Stimulated activated CD8-positive, alpha-beta memory T cell treated with anti-CD3 and anti-CD28 coated beads, Interleukin-7, amount 100 ng/mL, for 4 hours (primary cell): Measurements from ENCODE around the gene NHLH1.

Experiments used
- DNase-seq, 2 donors: peaks; one replicate each; pipeline ENCODE4 v3.0.0-alpha.2; 2020; ENCODE audit warnings: low read depth in 2 of 2

The NHLH1 gene

DNA sequence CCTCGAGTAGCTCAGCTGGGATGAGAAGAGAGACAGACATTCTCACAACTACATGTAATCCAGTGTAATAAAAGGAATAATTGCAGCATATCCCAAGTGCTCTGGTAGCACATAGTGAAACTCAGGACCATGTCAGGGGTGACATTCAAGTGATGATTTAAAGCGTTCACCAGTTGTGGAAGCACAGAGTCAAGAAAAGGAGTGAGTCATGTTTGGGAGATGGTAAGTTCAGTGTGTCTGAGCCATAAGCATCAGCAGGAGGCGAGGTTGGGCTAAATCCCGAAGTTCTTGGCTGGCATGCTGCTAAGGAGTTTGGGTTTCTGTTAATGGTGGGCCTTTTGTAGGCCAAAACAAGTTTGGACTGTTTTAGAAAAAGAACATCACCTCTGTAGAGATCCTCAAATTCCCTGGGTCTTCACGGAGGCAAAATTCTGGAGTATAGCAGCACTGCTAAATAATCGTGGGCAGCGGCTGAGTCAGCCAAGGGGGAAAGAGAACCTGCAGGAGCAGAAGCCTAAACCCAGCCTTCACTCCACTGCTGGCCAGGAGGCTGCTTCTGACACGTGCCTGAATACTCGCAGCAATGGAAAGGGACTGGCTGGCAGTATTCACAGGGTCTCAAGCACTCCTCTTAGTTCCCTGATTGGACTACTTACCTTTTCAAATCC lies 7.2 kb upstream of the NHLH1 start:
- no peak for DNase-seq

DNA sequence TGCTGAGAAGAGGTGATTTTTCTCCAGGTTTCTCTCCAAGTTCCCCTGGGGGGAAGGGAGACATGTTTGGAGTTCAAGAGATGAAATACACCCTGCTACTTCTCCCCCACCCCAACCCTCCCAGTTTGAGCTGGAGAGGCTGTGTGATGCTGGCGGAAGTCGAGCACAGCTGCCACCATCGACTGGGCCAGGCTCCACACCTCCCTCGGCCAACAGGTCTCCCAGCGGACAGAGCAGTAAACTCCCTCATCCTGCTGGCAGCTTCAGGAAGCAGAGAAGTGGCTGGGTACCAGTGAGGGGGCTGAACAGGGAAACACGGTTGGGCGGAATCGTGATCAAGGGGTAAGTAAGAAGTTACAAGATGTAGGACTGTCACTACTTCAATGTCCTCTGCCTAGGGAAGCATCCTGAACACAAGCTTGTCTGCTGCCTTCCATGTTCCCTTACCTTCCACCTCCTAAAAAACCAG lies 6.6 kb upstream of the NHLH1 start:
- no peak for DNase-seq

DNA sequence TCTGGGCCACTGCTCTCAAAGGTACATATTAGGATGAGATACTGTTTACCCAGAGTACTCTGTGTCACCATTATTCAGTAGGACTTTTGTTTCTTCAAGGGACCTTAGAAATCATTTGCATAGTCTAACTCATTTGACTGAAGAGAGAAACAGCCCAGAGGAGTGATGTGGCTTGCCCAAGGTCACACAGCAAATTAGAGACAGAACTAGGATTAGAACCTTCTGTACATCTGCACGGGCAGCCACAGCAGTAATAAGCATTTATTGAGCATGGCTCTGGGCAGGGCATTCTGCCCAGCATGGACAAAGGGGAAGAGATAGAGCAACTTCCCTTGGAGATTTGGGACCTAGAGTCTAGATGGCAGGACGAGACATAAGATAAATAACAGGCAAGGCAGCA lies 5.7 kb upstream of the NHLH1 start:
- no peak for DNase-seq

DNA sequence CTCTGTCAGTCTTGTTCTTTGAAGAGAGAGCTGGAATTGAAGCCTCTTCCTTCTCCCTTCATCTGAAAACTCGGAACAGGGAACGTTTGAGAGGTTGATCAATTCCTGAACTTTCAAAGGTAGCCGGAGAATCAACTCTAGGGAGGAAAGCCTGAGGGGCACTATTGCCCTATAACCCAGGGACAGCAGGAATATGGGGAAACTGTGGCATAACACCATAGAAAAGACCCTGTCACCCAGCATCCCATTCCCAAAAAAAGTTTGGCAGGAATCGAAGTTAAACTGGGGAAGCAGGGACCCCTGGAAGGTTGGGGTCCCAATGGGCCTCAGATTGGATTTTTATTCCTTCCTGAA lies 5.1 kb upstream of the NHLH1 start:
- no peak for DNase-seq

DNA sequence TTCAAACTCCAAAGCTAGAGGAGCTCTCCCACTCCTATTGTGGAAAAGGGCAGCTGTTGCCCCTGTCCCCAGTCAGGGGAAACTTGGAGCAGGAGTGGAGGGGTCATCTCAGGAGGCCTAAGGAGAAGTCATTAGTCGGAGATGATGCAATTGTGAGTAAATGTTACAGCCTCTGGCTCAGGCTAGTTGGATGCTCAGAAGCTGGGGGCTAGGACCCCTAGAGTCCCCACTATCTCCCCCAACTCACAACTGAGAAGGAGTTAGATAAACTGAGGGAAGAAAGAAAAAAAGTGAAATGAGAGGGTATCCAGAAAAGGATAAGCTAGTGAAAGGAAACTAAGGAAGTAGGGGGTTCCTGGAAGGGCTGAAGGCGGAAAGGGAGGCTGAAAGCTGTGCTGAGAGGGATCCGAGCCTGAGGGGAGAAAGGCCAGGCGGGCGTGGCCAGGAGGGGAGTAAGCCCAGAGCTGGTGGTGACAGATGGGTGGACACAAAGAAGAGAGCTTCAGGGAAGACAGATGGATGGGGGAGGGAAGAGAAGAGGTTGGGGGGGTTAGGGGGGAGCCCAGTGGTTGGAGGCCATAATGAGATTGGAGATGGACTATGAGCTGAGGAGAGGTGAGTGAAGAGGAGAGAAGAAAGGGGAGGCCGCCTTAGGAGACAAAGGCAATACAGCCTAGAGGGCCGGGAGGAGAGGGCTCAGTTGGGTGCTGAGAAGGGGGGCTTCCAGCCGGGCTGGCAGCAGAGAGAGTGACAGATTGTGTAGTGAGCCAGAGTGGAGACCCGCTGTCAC lies 4.5 kb upstream of the NHLH1 start:
- DNase-seq = no peak

DNA sequence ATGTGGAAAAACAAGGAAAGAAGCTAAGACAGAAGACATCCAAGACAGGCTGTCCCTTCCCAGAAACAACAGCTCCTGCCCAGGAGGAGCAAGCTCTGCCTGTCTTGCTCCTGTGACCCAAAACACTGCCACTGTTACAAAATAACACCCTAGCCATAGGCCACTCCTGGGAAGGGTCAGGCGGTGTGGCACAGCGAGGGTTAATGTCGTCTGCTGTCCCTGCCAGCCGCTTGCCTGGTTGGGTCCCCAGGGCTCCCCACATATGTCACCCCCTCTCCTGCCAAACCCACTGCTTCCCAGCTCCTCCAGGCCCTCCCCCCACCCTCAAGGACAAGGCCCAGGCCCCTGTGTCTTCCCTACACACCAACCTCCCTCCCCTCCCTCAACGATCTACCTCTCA lies 3.9 kb upstream of the NHLH1 start:
- no peak for DNase-seq

DNA sequence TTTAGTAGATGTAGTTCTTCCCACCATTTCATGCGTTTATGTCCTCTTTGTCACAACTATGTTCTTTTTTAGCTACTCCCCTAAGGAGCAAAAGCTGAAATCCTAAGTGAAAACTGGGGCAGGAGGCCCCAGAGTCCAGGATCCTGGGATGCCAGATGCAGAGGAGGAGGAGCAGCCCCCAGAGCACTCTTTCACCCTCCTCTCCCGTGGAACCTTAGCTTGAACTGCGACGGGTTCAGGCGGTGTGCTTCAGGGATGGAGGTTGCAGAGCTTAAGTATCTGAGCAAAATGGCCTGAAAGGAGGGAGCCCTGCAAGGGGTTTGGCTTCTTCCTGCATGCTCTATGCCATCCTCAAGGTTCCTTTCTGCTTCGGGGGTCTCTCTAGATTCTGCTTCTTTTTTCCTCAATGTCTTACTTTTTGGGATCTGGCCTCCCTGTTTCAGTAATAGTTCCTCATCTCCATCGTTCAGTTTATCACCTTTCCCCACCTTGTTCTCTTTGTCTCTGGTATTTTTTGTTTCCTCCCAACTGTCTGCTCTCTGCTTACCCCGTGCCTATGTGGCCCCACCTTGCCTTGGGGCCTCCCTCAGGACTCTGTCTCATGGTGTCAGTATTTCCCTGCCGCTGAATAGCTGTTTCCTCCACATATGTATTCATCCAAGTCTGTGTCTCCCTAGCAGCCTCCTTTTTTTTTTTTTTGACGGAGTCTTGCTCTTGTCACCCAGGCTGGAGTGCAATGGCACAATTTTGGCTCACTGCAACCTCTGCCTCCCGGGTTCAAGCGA lies 2.7 kb upstream of the NHLH1 start:
- DNase-seq = no peak

DNA sequence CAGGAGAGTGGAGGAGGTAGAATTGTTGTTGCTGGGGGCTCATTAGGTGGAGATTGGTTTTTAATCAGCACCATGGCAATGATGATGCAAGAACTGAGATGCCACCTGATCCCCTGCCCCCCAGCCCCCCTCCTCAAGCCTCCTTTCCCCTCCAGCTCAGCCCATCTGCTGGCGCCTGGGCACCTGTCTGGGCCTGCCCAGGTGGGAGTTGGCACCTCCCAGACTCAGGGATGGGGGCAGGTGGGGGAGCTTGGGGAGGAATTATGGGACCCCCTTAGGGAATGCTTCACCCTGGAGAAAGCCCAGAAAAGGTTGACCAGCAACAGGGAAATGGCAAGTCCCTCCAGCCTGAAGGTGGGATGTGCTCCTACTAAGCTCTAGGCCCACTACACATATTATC lies 1.5 kb upstream of the NHLH1 start:
- DNase-seq = no peak

DNA sequence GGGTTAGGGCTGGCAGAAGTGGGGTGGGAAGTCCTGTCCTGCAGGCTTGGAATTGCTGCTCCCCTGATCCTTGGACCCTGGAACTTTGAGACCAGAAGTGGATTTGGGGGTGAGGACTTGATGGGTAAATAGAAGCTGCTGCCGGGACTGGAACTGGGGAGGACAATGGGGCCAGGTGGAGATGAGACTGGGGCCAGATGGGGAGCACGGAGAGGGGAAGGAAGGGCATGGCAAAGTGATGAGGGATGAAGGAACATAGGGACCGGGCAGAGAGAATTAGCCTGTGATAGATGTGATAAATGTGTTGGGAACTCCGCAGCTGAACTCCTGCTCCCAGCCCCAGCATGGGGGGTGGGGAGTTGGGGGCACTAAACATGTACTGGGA lies 637 bp downstream of the NHLH1 start:
- DNase-seq = no peak

DNA sequence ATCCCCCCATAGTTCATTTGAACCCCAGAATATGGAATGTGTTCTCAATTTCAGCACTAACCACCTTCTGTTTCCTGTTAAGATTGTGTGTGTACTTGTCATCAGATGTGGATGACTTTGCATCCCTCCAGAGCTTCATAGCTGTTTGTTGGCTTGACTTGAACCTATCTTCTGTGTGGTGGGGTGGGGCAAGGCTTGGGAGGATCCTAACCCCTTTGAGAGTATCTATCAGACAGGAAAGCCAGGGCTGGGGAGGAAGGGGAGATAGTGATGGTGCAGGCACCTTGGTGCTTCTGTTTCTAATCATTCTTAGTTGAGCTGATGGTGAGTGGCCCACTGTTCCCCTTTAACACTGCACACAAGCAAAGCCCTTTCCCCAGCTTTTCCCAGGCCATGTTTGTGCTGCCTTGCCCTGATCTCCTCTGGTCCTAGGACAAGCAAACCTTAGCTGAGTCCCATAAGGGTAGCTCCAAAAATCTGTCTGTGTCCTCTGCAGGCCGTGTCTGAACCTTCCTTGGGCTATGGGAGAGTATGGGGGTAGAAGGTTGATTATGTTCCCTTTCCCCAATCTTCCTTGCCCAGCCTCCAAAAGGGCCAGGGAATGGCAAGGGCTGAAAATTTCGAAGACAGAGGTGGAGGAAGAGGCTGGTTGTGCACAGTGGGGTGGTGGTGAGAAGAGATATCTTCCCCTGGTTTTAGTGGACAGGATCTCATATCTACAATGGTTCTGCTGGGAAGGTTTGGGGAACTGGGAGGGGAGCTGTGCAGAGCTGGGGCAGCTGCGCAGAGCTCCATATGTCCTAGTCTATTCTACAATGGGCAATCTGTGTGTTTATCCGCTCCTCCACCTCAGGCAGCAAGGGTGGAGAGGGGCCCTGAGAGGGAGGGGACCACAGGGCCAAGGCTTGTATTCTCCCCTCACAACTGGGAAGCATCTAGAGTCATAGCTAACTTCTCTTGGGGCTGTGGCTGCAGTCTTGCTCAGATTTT lies 1.4 kb downstream of the NHLH1 start:
- DNase-seq = no peak

DNA sequence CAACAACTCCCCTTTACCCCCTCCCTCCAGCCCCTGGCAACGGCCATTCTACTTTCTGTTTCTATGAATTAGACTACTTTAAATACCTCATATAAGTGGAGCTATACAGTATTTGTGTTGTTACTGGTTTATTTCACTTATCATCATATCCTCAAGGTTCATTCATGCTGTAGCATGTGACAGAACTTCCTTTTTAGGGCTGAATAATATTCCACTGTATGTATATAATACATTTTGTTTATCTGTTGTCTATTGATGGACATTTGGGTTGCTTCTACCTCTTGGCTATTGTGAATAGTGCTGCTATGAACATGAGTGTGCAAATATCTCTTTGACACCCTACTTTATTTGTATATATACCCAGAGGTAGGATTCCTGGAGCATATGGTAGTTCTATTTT lies 2.2 kb downstream of the NHLH1 start:
- DNase-seq = no peak

DNA sequence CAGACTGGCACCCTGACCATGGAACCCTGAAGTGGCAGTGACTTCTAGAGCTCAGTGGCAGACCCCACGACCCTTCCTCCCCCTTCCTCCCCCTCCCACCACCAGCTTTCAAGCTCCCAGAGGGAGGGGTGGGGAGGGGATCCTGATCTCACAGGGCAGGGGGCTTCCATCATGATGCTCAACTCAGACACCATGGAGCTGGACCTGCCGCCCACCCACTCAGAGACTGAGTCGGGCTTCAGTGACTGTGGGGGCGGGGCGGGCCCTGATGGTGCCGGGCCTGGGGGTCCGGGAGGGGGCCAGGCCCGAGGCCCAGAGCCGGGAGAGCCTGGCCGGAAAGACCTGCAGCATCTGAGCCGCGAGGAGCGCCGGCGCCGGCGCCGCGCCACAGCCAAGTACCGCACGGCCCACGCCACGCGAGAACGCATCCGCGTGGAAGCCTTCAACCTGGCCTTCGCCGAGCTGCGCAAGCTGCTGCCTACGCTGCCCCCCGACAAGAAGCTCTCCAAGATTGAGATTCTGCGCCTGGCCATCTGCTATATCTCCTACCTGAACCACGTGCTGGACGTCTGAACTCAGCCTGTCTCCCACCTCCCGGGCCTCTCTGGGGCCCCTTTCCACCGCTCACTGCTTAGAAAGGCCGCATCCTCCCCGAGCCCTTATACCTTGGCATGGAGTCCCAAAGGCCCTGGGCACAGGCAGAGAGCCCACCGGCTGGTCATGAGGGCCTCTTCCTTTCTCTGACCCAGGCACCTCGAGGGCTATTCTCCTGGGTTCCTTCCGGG lies 3.9 kb downstream of the NHLH1 start:
- no peak for DNase-seq

DNA sequence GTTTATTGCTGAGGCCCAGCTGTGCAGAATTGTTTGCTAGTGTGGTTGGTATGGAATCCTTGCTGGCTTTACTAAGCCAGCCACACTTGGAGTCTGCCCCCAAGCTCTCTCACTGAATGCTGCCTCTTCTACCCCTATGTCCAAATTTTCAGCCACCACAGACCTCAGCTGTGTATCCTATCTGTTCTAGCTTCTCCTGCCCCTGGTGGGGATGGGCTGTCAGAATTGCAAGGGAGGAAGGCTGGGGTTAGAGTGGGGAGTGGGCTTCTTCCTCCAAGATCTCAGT lies 4.4 kb downstream of the NHLH1 start:
- no peak for DNase-seq

DNA sequence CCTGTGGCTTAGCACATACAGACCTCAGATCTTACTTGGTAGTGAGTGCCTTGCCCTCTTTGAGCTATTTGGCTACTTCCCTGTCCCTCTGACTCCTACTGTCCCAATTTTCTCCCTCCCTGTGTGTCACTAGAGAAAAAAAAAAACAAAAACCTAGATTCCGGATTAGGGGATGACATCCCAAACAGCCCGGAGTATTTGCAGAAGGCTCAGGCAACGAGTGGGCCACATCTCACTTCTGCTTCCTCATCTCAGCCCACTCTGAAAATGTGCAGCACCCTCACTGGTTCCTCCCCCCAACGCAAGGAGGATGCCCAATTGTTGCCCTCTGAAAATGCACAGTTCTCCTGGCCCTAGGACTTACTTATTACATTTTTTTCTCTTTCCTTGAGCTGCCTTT lies 4.9 kb downstream of the NHLH1 start:
- DNase-seq = no peak

DNA sequence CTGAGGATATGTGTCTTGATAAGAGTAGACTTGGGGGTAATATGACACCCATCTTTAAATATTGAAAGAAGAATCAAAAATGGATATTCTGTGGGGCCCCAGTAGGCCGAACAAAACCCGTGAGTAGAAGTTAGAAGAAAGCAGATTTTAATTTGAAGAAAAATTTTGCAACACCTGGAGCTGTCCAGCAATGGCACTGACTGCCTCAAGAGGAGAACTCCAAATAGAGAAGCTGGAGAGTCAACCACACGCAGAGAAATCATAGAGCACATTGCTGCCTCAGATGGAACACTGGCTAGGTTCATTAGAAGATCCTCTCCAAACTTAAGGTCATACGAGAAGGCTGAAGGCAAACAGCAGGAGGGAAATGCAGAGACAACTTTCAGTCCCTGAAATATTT lies 6.8 kb downstream of the NHLH1 start:
- DNase-seq = no peak

DNA sequence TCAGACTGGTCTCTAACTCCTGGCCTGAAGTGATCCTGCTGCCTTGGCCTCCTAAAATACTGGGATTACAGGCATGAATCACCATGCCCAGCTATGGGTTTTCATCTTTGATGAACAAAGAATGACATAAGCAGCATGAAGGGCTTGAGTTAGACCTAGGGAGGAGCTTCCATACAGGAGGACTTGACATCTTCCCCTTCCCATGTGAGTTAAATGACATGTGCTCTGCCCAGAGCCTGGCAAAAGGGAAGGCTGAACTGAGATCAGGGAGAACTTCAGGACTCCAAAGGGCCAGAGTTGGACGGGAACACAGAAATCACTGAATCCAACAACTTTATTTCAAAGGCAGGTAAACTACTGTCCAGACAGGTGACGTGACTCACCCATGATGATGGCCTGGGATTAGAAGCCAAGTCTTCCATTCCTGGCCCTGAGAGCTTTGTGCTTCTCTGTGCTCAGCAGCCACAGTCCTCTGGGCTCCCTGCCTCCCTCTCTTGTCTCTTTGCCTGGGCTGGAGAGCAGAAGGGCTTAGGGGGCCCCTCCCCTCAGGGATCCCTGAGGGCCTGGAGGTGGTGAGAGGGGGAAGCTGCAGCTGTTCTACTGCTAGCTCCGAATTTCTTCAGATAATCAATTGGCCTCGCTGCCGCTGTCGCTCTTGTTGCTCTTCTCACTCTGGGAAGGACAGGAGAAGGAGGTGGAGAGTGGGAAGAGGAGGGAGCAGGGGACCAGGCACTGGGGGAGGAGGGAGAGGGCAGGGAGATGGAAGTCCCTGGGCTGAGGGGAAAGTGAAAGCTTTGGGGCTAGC lies 7.6 kb downstream of the NHLH1 start:
- no peak for DNase-seq

DNA sequence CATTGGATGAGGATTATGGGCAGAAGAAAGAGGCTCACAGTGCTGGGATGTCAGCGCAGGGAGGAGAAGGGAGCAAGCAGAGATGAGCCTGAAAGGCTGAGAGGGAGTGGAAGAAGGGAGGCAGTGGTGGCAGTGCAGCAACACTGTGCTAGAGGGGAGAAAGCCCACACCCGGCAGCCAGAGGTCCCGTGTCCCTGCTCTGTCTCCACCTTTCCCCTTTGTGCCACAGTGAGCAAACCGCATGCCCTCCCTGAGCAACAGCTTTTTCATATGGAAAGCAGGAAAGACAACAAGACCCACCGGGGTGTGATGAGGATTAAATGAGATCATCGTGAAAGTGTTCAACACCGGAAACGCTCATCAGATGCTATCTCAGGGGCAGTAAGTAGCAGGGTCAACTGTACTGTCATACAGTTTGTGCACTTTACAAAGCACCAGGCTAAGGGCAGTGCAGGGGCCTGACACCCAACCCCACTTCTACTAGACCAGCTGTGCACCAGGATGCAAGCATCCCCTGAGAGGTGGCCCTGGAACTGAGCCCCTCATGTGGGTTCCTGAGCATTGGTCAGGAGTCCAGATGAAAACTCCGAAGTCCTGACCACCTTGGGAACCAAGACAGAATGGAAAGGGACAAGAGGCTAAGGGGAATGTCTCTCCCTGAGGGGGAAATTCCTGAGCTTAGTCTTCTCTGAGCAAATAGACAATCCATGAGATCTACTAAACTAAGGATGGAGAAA lies 9.1 kb downstream of the NHLH1 start:
- no peak for DNase-seq

DNA sequence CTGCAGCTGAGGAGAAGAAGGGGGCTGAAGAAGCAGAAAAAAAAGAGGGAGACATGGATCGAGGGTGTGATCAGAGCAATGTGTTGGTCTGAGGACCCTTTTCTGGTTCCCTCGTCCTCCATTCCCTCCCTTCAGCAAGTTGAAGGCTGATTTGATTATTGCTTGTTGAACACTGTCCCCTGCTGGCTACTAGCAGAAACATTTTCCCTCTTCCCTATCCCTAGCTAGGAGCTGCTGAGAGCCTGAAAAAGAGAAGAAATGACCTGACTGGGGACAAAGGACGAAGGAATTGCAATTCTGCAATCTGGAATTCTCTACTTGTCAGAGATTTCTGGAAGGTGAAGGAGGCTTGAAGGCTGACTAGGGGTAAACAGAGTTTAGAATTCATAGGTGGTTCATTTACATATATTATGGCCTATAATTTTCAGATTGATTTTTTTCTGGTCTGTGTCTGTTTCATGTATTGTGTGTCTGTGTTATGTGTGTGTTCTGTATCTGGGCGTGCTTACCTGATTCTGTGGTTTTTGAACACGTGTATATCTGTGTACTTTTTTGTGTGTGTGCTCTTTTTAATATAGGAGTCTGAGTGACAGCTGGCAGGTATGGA lies 9.8 kb downstream of the NHLH1 start:
- DNase-seq = no peak

DNA sequence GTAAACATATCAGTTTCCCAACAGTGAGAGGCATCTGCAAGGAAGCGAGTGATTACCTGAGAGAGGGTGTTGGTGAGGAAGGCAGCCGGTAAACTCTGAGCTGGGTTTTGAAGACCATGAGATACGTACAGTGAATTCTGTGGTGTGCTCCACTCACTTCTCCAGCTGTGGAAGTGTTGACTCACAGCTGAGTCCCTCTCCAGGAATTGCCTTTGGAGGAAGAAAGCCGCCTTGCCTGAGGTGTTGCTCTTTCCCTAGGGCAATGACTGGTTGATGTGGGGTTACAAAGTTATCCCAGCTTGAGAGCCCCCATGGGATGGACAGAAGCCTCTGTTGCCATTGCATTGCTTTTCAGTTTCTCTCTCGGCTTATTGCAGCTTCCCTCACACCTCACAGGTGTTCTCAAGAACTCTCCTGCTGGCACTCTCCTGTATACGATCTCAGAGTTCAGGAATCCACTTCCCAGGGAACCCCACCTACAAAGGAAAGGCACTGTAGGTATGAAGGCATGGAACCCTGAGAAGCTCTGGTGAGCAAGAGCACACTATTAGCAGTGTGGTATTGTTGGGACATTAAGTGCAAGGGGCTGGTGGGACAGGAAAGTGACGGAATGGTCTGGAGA lies 10.8 kb downstream of the NHLH1 start:
- DNase-seq = no peak
